PC-9 (cell line): Measurements from ENCODE around the gene SIK3. TPM values are rescaled to one million over a fixed set of nuclear protein-coding genes. Genes with fewer than 3 reads are reported as not detected.

Experiments used
- BruUV-seq: library from RNA; stranded (reverse); fragments of 400-500 nt; replicated peaks from 2 replicates; lab custom pipeline; 2021; lab: Mats Ljungman, UMichigan
- CTCF ChIA-PET: fragments of 300-600 bp; sonication (Branson Sonifier 250); formaldehyde crosslinking; loops from one replicate; lab custom pipeline; 2022; ENCODE audit warnings: antibody characterized with exemption; lab: Charles Lee
- POLR2A ChIA-PET: fragments of 300-600 bp; sonication (Branson Sonifier 250); formaldehyde crosslinking; loops from one replicate; lab custom pipeline; 2022; ENCODE audit warnings: antibody characterized with exemption; ENCODE audit not compliant: unreplicated experiment; lab: Charles Lee
- DNase-seq, 2 experiments: peaks; one replicate each; pipeline versions ENCODE4 v3.0.0 to v3.0.0-alpha.2; 2015 to 2022; ENCODE audit warnings: mixed read lengths in 1 of 2
- H2AFZ ChIP-seq: fragments of 200-600 bp; sonication (generic); 2 replicates; pipeline ENCODE4 v1.8.1; 2017; ENCODE audit warnings: antibody characterized with exemption
- H3F3A ChIP-seq: fragments of 200-600 bp; sonication (generic); 2 replicates; pipeline ENCODE4 v1.8.1; 2017; ENCODE audit warnings: antibody characterized with exemption, mild to moderate bottlenecking, low read depth; ENCODE audit not compliant: insufficient read depth
- H3K27ac ChIP-seq: fragments of 200-600 bp; sonication (generic); 2 replicates; pipeline ENCODE4 v1.6.1; 2016; ENCODE audit warnings: mixed run types
- H3K27me3 ChIP-seq: fragments of 200-600 bp; sonication (generic); 2 replicates; pipeline ENCODE4 v1.6.1; 2016; ENCODE audit warnings: low read depth, mixed run types; ENCODE audit not compliant: insufficient read depth
- H3K36me3 ChIP-seq: fragments of 200-600 bp; sonication (generic); 2 replicates; pipeline ENCODE4 v1.6.1; 2016; ENCODE audit warnings: low read depth, mixed run types
- H3K4me1 ChIP-seq: fragments of 200-600 bp; sonication (generic); replicated peaks from 2 replicates; pipeline ENCODE4 v1.6.1; 2016; ENCODE audit warnings: mixed run types; ENCODE audit not compliant: insufficient read depth
- H3K4me2 ChIP-seq: fragments of 200-600 bp; sonication (generic); 2 replicates; pipeline ENCODE4 v1.6.1; 2017; ENCODE audit warnings: mixed run types
- H3K4me3 ChIP-seq: fragments of 200-600 bp; sonication (generic); 2 replicates; pipeline ENCODE4 v1.6.1; 2016; ENCODE audit warnings: mixed run types
- H3K79me2 ChIP-seq: fragments of 200-600 bp; sonication (generic); 2 replicates; pipeline ENCODE4 v1.6.1; 2017; ENCODE audit warnings: low read depth, mixed run types
- H3K9me2 ChIP-seq: fragments of 200-600 bp; sonication (generic); 2 replicates; pipeline ENCODE4 v1.8.1; 2017; ENCODE audit warnings: mild to moderate bottlenecking; ENCODE audit not compliant: insufficient read depth
- H3K9me3 ChIP-seq: fragments of 200-600 bp; sonication (generic); 2 replicates; pipeline ENCODE4 v1.8.1; 2016; ENCODE audit warnings: low read depth; ENCODE audit not compliant: insufficient read depth
- H4K20me1 ChIP-seq: fragments of 200-600 bp; sonication (generic); 2 replicates; pipeline ENCODE4 v1.8.1; 2017; ENCODE audit not compliant: insufficient read depth
- EZH2 ChIP-seq: fragments of 200-600 bp; sonication (generic); IDR thresholded peaks from 2 replicates; pipeline ENCODE4 v1.8.0; 2017; ENCODE audit warnings: antibody characterized with exemption, low read depth
- intact Hi-C: fragments of 100-400 bp; cut with micrococcal nuclease; formaldehyde crosslinking; loops from one replicate; pipeline ENCODE4 v1.10.0; 2022; ENCODE audit not compliant: unreplicated experiment
- total RNA-seq: library from RNA; stranded (reverse); gene quantifications from 2 replicates; pipeline ENCODE4 v1.2.3, GENCODE V29; 2021
- TF ChIP-seq, protein P1 (sequence below): fragments of 200-600 bp; sonication (generic); conservative IDR thresholded peaks from 2 replicates; pipeline ENCODE4 v1.6.1; 2017; ENCODE audit warnings: mixed run types, antibody characterized with exemption, mild to moderate bottlenecking, moderate library complexity

Gene SIK3
- total RNA-seq, 1 experiment from 2014 or later = 30.2 TPM

DNA sequence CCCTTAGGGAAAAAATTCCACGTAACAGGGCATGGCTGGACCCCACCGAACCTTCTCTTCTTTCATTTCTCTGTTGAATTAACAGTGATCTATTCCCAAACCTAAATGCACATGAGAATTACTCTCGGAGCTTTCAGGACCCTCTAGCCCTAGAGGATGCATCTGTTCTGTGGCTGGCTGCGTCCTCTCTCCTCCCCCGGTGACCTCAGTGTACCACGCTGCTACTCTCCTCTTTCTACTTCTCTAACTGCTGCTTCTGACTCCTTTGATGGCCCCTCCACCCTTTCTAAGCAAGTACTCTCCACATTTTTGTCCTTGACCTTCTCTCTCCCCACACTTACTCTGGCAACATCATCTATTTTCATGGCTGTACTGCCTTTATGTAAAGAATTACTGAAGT, 248.7 kb downstream of the SIK3 start:
- H3K79me2 ChIP-seq = no peaks in the 10 kb centered on the region
- H3K4me3 ChIP-seq = no peak overlapping the region
- H4K20me1 ChIP-seq = no peaks in the 10 kb centered on the region
- ChIA-PET CTCF (no interaction called here), POLR2A (no interaction called here)
- no peak for TF ChIP-seq EZH2
- TF ChIP-seq, protein P1, sequence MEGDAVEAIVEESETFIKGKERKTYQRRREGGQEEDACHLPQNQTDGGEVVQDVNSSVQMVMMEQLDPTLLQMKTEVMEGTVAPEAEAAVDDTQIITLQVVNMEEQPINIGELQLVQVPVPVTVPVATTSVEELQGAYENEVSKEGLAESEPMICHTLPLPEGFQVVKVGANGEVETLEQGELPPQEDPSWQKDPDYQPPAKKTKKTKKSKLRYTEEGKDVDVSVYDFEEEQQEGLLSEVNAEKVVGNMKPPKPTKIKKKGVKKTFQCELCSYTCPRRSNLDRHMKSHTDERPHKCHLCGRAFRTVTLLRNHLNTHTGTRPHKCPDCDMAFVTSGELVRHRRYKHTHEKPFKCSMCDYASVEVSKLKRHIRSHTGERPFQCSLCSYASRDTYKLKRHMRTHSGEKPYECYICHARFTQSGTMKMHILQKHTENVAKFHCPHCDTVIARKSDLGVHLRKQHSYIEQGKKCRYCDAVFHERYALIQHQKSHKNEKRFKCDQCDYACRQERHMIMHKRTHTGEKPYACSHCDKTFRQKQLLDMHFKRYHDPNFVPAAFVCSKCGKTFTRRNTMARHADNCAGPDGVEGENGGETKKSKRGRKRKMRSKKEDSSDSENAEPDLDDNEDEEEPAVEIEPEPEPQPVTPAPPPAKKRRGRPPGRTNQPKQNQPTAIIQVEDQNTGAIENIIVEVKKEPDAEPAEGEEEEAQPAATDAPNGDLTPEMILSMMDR = no peak
- H3K36me3 ChIP-seq = peaks cover 4% of the 10 kb centered on the region; the same call in 1 of the 2 replicates
- H3K4me1 ChIP-seq = peaks cover 18% of the 10 kb centered on the region
- no peak overlapping the region for H3K27ac ChIP-seq
- H3K27me3 ChIP-seq = no peaks in the 10 kb centered on the region
- H3K9me3 ChIP-seq = no peaks in the 10 kb centered on the region
- no peak overlapping the region for H3K4me2 ChIP-seq
- intact Hi-C loops = no loop called here
- H2AFZ ChIP-seq = no peak overlapping the region
- peaks cover 20% of the 10 kb centered on the region; the same call in 1 of the 2 replicates for H3F3A ChIP-seq
- BruUV-seq = no TSS peak
- no peak for DNase-seq
- no peaks in the 10 kb centered on the region for H3K9me2 ChIP-seq

DNA sequence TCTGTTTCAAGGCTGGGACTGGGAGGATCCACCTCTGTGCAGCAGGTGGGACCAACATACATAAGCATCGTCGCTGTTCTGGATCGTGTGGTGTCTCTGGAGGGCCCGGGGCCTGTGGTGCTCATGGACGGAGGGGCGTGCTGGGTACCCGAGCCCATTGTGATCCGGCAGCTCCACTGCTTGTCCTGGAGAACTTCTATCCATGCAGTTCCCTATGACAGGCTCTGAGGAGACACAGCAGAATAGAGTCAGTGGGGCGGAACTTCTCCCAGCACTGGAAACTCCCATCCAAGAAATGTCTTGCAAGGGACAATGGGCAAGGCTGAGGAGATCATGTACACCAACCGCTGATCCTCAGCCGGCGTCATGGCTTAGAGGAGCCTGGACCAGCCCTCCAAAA, 249.2 kb downstream of the SIK3 start:
- intact Hi-C loops = no loop called here
- POLR2A ChIA-PET = no interaction called here
- Histone ChIP-seq H3K9me3 (no peaks in the 10 kb centered on the region), H3K4me3 (no peak overlapping the region), H3F3A (peaks cover 16% of the 10 kb centered on the region; the same call in 1 of the 2 replicates), H3K79me2 (no peaks in the 10 kb centered on the region), H3K27ac (no peak overlapping the region), H3K9me2 (no peaks in the 10 kb centered on the region), H4K20me1 (no peaks in the 10 kb centered on the region), H3K36me3 (peaks cover 4% of the 10 kb centered on the region; the same call in 1 of the 2 replicates), H3K4me1 (peaks cover 18% of the 10 kb centered on the region), H2AFZ (no peak overlapping the region), H3K4me2 (no peak overlapping the region), H3K27me3 (no peaks in the 10 kb centered on the region)
- BruUV-seq = no TSS peak
- DNase-seq = no peak
- no peak for TF ChIP-seq EZH2
- TF ChIP-seq, protein P1 = no peak
- CTCF ChIA-PET = no interaction called here

DNA sequence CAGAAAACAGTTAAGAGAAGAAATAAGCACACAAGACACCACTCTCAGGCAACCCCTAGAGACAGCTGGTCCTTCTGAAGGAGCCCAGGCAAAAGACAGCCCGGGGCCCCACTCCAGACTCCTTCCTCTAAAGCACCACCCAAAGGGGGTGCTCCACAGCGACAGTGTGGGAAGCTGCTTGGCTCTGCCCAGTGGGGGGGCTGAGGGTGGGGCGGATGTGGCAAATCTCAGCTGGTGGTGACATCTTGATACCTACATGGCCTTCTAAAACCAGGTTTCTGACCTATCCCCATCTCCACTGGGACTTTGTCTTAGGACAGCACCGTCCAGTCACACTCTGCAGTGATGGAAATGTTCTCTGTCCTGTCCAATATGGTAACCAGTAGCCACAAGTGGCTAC, 250.6 kb downstream of the SIK3 start:
- Histone ChIP-seq H3K4me2 (no peak overlapping the region), H3K27ac (no peak overlapping the region), H3K9me2 (no peaks in the 10 kb centered on the region), H3K4me3 (no peak overlapping the region), H3K9me3 (no peaks in the 10 kb centered on the region), H2AFZ (no peak overlapping the region), H3K27me3 (no peaks in the 10 kb centered on the region), H3K79me2 (no peaks in the 10 kb centered on the region), H3K4me1 (peaks cover 3% of the 10 kb centered on the region), H4K20me1 (no peaks in the 10 kb centered on the region), H3K36me3 (peaks cover 4% of the 10 kb centered on the region; the same call in 1 of the 2 replicates), H3F3A (peaks cover 4% of the 10 kb centered on the region; the same call in 1 of the 2 replicates)
- BruUV-seq = no TSS peak
- intact Hi-C loops = no loop called here
- CTCF ChIA-PET = no interaction called here
- POLR2A ChIA-PET = no interaction called here
- TF ChIP-seq, protein P1 = no peak
- TF ChIP-seq EZH2 = no peak
- DNase-seq = no peak
